IPS-18c (cell line): ENCODE measurements around the gene C1orf210.

ENCODE experiments used
- H3K4me3 ChIP-seq: 2 replicates; pipeline ENCODE4 v1.7.0; 2013; ENCODE audit warnings: low read depth, mild to moderate bottlenecking, low read length, moderate library complexity; ENCODE audit not compliant: insufficient read depth
- H3K9me3 ChIP-seq: one replicate; pipeline ENCODE4 v1.6.1; 2013; ENCODE audit warnings: mild to moderate bottlenecking, low read length, moderate library complexity; ENCODE audit not compliant: control insufficient read depth, insufficient read depth

The C1orf210 gene

GRCh38 chr1:43284065-43284464 is 1.3 kb downstream of the C1orf210 start:
- Histone ChIP-seq H3K9me3 (no peaks in the 10 kb centered on the region), H3K4me3 (no peak overlapping the region)

GRCh38 chr1:43282220-43283195 is 2.9 kb downstream of the C1orf210 start:
- H3K4me3 ChIP-seq: no peak overlapping the region

GRCh38 chr1:43280692-43281091 is 4.7 kb downstream of the C1orf210 start:
- no peak overlapping the region for H3K4me3 ChIP-seq
- H3K9me3 ChIP-seq: peaks cover 2% of the 10 kb centered on the region

More at GRCh38 chr1:43282220-43283195, 2.9 kb downstream of the C1orf210 start:
- peaks cover 2% of the 10 kb centered on the region for H3K9me3 ChIP-seq

GRCh38 chr1:43279666-43280065 is 5.7 kb downstream of the C1orf210 start:
- no peak overlapping the region for H3K4me3 ChIP-seq

GRCh38 chr1:43279161-43279560 is 6.2 kb downstream of the C1orf210 start:
- Histone ChIP-seq H3K9me3 (peaks cover 2% of the 10 kb centered on the region), H3K4me3 (no peak overlapping the region)

More at GRCh38 chr1:43279666-43280065, 5.7 kb downstream of the C1orf210 start:
- peaks cover 2% of the 10 kb centered on the region for H3K9me3 ChIP-seq

GRCh38 chr1:43277116-43277876 is 8.1 kb downstream of the C1orf210 start:
- H3K4me3 ChIP-seq: no peak overlapping the region
- H3K9me3 ChIP-seq: peaks cover 2% of the 10 kb centered on the region

GRCh38 chr1:43276673-43277072 is 8.7 kb downstream of the C1orf210 start:
- Histone ChIP-seq H3K9me3 (peaks cover 2% of the 10 kb centered on the region), H3K4me3 (no peak overlapping the region)

- Histone ChIP-seq H3K9me3 (peaks cover 2% of the 10 kb centered on the region), H3K4me3 (no peak overlapping the region)
These were observed 9.4 kb downstream of the C1orf210 start for GRCh38 chr1:43275826-43276620.

GRCh38 chr1:43274804-43275180 is 10.6 kb downstream of the C1orf210 start:
- H3K4me3 ChIP-seq: no peak overlapping the region

GRCh38 chr1:43274125-43274803 is 11.1 kb downstream of the C1orf210 start:
- Histone ChIP-seq H3K4me3 (no peak overlapping the region), H3K9me3 (peaks cover 2% of the 10 kb centered on the region)

More at GRCh38 chr1:43274804-43275180, 10.6 kb downstream of the C1orf210 start:
- H3K9me3 ChIP-seq: peaks cover 2% of the 10 kb centered on the region

- Histone ChIP-seq H3K4me3 (no peak overlapping the region), H3K9me3 (peaks cover 2% of the 10 kb centered on the region)
These were observed 11.7 kb downstream of the C1orf210 start for GRCh38 chr1:43273708-43274107.

GRCh38 chr1:43272576-43273571 is 12.5 kb downstream of the C1orf210 start:
- Histone ChIP-seq H3K9me3 (peaks cover 4% of the 10 kb centered on the region), H3K4me3 (no peak overlapping the region)

GRCh38 chr1:43272161-43272560 is 13.2 kb downstream of the C1orf210 start:
- no peak overlapping the region for H3K4me3 ChIP-seq
- H3K9me3 ChIP-seq: peaks cover 2% of the 10 kb centered on the region

GRCh38 chr1:43271186-43272118 is 13.9 kb downstream of the C1orf210 start:
- Histone ChIP-seq H3K9me3 (peaks cover 2% of the 10 kb centered on the region), H3K4me3 (peak overlapping the region; percentile 42)
